HepG2 (cell line): Measurements from ENCODE around the gene MARF1.

Experiments
- ATM ChIP-seq: fragments of 450-650 bp; IDR thresholded peaks from 2 replicates; pipeline ENCODE4 v1.7.1; 2017; ENCODE audit warnings: mild to moderate bottlenecking, borderline replicate concordance
- GFI1 ChIP-seq: sonication (generic); formaldehyde crosslinking; IDR thresholded peaks from 2 replicates; pipeline ENCODE4 v1.5.0; 2020; ENCODE audit warnings: missing genetic modification reagents, mild to moderate bottlenecking, borderline replicate concordance
- GPBP1L1 ChIP-seq: sonication (generic); formaldehyde crosslinking; IDR thresholded peaks from 2 replicates; pipeline ENCODE4 v1.5.0; 2020; ENCODE audit warnings: mild to moderate bottlenecking, missing genetic modification reagents
- KLF12 ChIP-seq: sonication (generic); formaldehyde crosslinking; IDR thresholded peaks from 2 replicates; pipeline ENCODE4 v1.4.0; 2020; ENCODE audit warnings: missing genetic modification reagents, borderline replicate concordance
- MEIS1 ChIP-seq: sonication (generic); formaldehyde crosslinking; IDR thresholded peaks from 2 replicates; pipeline ENCODE4 v1.9.0; 2021; ENCODE audit warnings: mild to moderate bottlenecking, missing genetic modification reagents, moderate library complexity, borderline replicate concordance
- MTF1 ChIP-seq: sonication (generic); formaldehyde crosslinking; IDR thresholded peaks from 2 replicates; pipeline ENCODE4 v1.5.0; 2020; ENCODE audit warnings: missing genetic modification reagents
- NONO ChIP-seq, 2 experiments: fragments of 450-650 bp in 1 of 2; sonication (generic) in 1 of 2; formaldehyde crosslinking in 1 of 2; IDR thresholded peaks in 1 of 2; conservative IDR thresholded peaks in 1 of 2; 2 replicates each; pipeline versions ENCODE4 v1.6.1 to v1.8.0; 2017 to 2022; ENCODE audit warnings: mild to moderate bottlenecking in 1 of 2, missing genetic modification reagents in 1 of 2, moderate library complexity in 1 of 2
- RELA ChIP-seq: sonication (generic); formaldehyde crosslinking; IDR thresholded peaks from 2 replicates; pipeline ENCODE4 v1.4.0; 2020; ENCODE audit warnings: missing genetic modification reagents
- TAF1 ChIP-seq: sonication (generic); formaldehyde crosslinking; IDR thresholded peaks from 2 replicates; pipeline ENCODE4 v1.4.0; 2020; ENCODE audit warnings: missing genetic modification reagents
- ZNF143 ChIP-seq: sonication (generic); formaldehyde crosslinking; IDR thresholded peaks from 2 replicates; pipeline ENCODE4 v1.4.0; 2020; ENCODE audit warnings: missing genetic modification reagents
- ZNF746 ChIP-seq: sonication (generic); formaldehyde crosslinking; IDR thresholded peaks from 2 replicates; pipeline ENCODE4 v1.8.0; 2022; ENCODE audit warnings: mild to moderate bottlenecking, missing genetic modification reagents
- TF ChIP-seq, protein P1 (sequence below), 2 experiments: sonication (generic) in 1 of 2; formaldehyde crosslinking in 1 of 2; IDR thresholded peaks; 2 replicates each; pipeline versions ENCODE4 v1.4.0 to v1.6.1; 2018 to 2020; ENCODE audit warnings: missing genetic modification reagents in 2 of 2, borderline replicate concordance in 1 of 2, low read depth in 1 of 2, mild to moderate bottlenecking in 1 of 2, missing biosample characterization in 1 of 2
- TF ChIP-seq, protein P2 (sequence below): sonication (generic); formaldehyde crosslinking; IDR thresholded peaks from 2 replicates; pipeline ENCODE4 v1.5.0; 2020; ENCODE audit warnings: mild to moderate bottlenecking, missing genetic modification reagents, moderate library complexity
- TF ChIP-seq, protein P3 (sequence below): fragments of 450-650 bp; IDR thresholded peaks from 2 replicates; pipeline ENCODE4 v1.6.1; 2017

DNA sequence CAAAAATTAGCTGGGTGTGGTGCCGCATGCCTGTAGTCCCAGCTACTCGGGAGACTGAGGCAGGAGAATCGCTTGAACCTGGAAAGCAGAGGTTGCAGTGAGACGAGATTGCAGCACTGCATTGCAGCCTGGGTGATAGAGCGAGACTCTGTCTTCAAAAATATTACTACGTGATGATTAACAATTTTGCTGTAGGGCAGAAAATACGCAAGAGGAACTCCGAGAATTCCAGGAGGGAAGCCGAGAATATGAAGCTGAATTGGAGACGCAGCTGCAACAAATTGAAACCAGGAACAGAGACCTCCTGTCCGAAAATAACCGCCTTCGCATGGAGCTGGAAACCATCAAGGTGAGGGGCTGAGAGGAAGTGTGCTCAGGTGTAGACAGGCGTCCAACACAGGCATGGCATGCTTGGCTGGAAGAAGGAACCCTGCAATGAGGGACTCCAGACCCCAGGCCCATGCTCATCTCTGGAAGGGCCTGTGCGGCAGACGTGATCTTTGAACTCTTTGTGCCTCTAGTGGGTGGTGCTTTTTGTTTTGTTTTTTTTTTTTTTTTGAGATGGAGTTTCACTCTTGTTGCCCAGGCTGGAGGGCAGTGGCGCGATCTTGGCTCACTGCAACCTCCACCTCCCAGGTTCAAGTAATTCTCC lies 24.3 kb upstream of the MARF1 start:
- no peak for TF ChIP-seq RELA
- TF ChIP-seq, protein P1, sequence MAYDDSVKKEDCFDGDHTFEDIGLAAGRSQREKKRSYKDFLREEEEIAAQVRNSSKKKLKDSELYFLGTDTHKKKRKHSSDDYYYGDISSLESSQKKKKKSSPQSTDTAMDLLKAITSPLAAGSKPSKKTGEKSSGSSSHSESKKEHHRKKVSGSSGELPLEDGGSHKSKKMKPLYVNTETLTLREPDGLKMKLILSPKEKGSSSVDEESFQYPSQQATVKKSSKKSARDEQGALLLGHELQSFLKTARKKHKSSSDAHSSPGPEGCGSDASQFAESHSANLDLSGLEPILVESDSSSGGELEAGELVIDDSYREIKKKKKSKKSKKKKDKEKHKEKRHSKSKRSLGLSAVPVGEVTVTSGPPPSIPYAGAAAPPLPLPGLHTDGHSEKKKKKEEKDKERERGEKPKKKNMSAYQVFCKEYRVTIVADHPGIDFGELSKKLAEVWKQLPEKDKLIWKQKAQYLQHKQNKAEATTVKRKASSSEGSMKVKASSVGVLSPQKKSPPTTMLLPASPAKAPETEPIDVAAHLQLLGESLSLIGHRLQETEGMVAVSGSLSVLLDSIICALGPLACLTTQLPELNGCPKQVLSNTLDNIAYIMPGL (CRISPR knock-in tag; IDR thresholded peaks at IDR 0.05; ENCODE audit: borderline replicate concordance in 1 of 2, low read depth in 1 of 2) = no peak
- TF ChIP-seq, protein P2, sequence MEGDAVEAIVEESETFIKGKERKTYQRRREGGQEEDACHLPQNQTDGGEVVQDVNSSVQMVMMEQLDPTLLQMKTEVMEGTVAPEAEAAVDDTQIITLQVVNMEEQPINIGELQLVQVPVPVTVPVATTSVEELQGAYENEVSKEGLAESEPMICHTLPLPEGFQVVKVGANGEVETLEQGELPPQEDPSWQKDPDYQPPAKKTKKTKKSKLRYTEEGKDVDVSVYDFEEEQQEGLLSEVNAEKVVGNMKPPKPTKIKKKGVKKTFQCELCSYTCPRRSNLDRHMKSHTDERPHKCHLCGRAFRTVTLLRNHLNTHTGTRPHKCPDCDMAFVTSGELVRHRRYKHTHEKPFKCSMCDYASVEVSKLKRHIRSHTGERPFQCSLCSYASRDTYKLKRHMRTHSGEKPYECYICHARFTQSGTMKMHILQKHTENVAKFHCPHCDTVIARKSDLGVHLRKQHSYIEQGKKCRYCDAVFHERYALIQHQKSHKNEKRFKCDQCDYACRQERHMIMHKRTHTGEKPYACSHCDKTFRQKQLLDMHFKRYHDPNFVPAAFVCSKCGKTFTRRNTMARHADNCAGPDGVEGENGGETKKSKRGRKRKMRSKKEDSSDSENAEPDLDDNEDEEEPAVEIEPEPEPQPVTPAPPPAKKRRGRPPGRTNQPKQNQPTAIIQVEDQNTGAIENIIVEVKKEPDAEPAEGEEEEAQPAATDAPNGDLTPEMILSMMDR (CRISPR knock-in tag) = no peak
- TF ChIP-seq, protein P3, sequence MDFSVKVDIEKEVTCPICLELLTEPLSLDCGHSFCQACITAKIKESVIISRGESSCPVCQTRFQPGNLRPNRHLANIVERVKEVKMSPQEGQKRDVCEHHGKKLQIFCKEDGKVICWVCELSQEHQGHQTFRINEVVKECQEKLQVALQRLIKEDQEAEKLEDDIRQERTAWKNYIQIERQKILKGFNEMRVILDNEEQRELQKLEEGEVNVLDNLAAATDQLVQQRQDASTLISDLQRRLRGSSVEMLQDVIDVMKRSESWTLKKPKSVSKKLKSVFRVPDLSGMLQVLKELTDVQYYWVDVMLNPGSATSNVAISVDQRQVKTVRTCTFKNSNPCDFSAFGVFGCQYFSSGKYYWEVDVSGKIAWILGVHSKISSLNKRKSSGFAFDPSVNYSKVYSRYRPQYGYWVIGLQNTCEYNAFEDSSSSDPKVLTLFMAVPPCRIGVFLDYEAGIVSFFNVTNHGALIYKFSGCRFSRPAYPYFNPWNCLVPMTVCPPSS = no peak
- TF ChIP-seq GFI1 (CRISPR knock-in tag) = no peak
- TF ChIP-seq MEIS1 (CRISPR knock-in tag) = no peak
- no peak for TF ChIP-seq KLF12 (CRISPR knock-in tag)
- TF ChIP-seq GPBP1L1 (CRISPR knock-in tag) = no peak
- no peak for TF ChIP-seq TAF1 (CRISPR knock-in tag)
- no peak for TF ChIP-seq MTF1 (CRISPR knock-in tag)
- no peak for TF ChIP-seq NONO (IDR thresholded peaks at IDR 0.05)
- TF ChIP-seq NONO (CRISPR knock-in tag; conservative IDR thresholded peaks at IDR 0.05) = no peak
- TF ChIP-seq ZNF143 (CRISPR knock-in tag) = no peak
- TF ChIP-seq ZNF746 (CRISPR knock-in tag) = no peak
- no peak for TF ChIP-seq ATM
